Measurements from ENCODE around the gene TOMM5. TPM values are rescaled to one million over a fixed set of nuclear protein-coding genes. Genes with fewer than 3 reads are reported as not detected.

TOMM5 gene
- total and polyA plus RNA-seq, 2 of the 13 experiments (the other 11 are each of a cell fraction or from before 2014, with no cell fraction given) = 147 to 315 TPM

DNA sequence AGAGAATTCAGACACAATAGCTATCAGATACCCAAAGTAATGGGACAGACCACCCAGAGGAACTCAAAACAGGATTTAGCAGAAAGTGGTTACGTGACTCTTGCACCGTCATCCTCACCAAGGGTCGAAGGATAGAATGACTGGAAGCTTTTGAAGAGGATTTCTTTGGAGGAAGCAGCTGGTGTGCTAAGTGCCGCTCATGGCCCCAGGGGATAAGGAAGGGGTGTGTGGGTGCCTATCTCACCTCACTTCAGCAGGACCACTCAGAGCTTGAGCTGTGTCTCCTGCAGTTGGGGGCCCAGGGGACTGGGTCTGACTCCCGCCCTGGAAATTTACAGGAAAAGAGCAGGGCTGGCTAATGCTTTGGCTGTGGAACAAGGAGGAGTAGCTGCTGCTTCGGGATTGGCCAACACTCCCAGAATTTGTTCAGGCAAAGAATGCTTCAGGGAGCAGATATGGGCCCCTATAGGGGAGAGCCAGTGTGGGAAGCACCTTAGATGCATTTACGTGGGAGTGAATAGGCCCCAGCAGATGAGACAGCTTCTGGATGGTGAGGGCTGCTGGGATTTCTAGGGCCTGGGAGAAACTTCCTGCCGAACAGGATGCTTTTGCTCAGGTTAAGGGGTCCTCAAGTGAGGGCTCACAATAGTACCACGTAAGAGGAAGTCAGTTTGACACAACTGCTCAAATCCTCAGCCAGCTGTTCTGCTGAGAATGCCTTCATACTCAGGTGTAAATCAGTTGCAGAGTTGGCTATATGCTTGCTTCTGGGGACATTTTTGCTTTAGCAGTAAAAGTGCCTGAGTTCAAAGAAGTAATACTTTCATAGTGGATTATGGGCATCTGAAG lies 29.1 kb upstream of the TOMM5 start (continued):
- TF ChIP-seq, protein P1, sequence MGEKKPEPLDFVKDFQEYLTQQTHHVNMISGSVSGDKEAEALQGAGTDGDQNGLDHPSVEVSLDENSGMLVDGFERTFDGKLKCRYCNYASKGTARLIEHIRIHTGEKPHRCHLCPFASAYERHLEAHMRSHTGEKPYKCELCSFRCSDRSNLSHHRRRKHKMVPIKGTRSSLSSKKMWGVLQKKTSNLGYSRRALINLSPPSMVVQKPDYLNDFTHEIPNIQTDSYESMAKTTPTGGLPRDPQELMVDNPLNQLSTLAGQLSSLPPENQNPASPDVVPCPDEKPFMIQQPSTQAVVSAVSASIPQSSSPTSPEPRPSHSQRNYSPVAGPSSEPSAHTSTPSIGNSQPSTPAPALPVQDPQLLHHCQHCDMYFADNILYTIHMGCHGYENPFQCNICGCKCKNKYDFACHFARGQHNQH (CRISPR knock-in tag; IDR thresholded peaks at IDR 0.05) = no peak
- no peak for TF ChIP-seq FOXP1 (IDR thresholded peaks at IDR 0.05)
- no peak for TF ChIP-seq FOXP1 (CRISPR knock-in tag; IDR thresholded peaks at IDR 0.05)

DNA sequence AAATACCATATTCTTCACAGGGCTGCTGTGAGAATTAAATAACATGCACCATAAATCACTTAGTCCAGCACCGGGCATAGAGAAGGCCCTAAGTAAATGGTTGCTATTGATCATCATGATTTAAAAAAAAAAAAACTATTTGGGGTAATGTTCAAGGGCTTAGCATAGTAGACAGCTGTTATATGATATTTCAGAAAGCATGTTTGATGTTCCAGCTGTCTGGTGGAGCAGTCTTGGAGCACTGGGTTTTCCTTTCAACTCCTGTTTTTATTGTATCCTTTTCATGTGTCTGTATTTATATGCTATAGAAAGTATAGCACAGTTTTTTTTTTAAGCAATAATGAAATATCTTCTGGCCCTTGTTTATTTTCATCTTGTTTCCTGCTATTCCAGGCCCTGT lies 28.0 kb upstream of the TOMM5 start:
- TF ChIP-seq, protein P2, sequence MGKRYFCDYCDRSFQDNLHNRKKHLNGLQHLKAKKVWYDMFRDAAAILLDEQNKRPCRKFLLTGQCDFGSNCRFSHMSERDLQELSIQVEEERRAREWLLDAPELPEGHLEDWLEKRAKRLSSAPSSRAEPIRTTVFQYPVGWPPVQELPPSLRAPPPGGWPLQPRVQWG (CRISPR knock-in tag; IDR thresholded peaks at IDR 0.05; ENCODE audit: borderline replicate concordance, low read depth) = no peak
- no peak for TF ChIP-seq RBM22 (optimal IDR thresholded peaks at IDR 0.05; ENCODE audit: low read length)
- TF ChIP-seq, protein P3, sequence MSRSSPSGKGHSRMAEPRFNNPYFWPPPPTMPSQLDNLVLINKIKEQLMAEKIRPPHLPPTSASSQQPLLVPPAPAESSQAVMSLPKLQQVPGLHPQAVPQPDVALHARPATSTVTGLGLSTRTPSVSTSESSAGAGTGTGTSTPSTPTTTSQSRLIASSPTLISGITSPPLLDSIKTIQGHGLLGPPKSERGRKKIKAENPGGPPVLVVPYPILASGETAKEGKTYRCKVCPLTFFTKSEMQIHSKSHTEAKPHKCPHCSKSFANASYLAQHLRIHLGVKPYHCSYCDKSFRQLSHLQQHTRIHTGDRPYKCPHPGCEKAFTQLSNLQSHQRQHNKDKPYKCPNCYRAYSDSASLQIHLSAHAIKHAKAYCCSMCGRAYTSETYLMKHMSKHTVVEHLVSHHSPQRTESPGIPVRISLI (CRISPR knock-in tag; IDR thresholded peaks at IDR 0.05; ENCODE audit: borderline replicate concordance) = no peak
- 0% methylated on average over 1 of the region's 1 CpG for WGBS (ENCODE audit: low lambda C conversion rate)
- DNase-seq (ENCODE audit: low spot score) = no peak
- H3K36me3 ChIP-seq (replicated peaks in 1 of 2; ENCODE audit: control insufficient read depth in 1 of 2, insufficient read depth in 2 of 2, low read length in 2 of 2) = no peaks in the 10 kb centered on the region
- no peak for FAIRE-seq
- ATAC-seq = no peak
- H3K79me2 ChIP-seq (ENCODE audit: insufficient read depth, low read length) = no peaks in the 10 kb centered on the region
- no peaks in the 10 kb centered on the region for H4K20me1 ChIP-seq (ENCODE audit: insufficient read depth, low read length)
- H3K9ac ChIP-seq (ENCODE audit: insufficient read depth, low read depth, low read length) = no peak overlapping the region
- intact Hi-C loops (cut with micrococcal nuclease; ENCODE audit: unreplicated experiment) = no loop called here
- no peak overlapping the region for H3K4me2 ChIP-seq (ENCODE audit: low read depth, low read length)
- in situ Hi-C loops (cut with HindIII; ENCODE audit: extremely low pct_ligation_motif_present, low pct_unique_long_range_greater_than_20kb) = no loop called here
- H2AFZ ChIP-seq (ENCODE audit: low read length) = no peak overlapping the region
- ChIA-PET CTCF (ENCODE audit: low intra/inter-chr PET ratio, low total read pairs) (no interaction called here), POLR2A (no interaction called here)
- no peak overlapping the region for H3K4me3 ChIP-seq (replicated peaks in 1 of 3; ENCODE audit: insufficient read depth in 1 of 3, low read depth in 2 of 3, low read length in 3 of 3)
- no TSS peak for BruUV-seq (replicated peaks)
- peaks cover 0 to 46% of the 10 kb centered on the region in 2 experiments; a peak in 3 of 5 replicates for H3K27me3 ChIP-seq (ENCODE audit: control insufficient read depth in 1 of 2, insufficient read depth in 2 of 2, low read length in 2 of 2)
- no peak overlapping the region for H3K27ac ChIP-seq (ENCODE audit: extremely low read length, insufficient read depth, low read length)
- no peaks in the 10 kb centered on the region for H3K4me1 ChIP-seq (ENCODE audit: insufficient read depth, low read length)
- H3K9me3 ChIP-seq (ENCODE audit: low read length) = no peaks in the 10 kb centered on the region

Measured in HepG2 (cell line).